ENCODE data around the gene LYRM4. TPM values are rescaled to one million over a fixed set of nuclear protein-coding genes. Genes with fewer than 3 reads are reported as not detected.

Gene LYRM4
- total and polyA plus RNA-seq, 9 of the 15 experiments (the other 6 are each of a cell fraction or from before 2014, with no cell fraction given): 24.2 to 69.4 (median 41.8) TPM

DNA sequence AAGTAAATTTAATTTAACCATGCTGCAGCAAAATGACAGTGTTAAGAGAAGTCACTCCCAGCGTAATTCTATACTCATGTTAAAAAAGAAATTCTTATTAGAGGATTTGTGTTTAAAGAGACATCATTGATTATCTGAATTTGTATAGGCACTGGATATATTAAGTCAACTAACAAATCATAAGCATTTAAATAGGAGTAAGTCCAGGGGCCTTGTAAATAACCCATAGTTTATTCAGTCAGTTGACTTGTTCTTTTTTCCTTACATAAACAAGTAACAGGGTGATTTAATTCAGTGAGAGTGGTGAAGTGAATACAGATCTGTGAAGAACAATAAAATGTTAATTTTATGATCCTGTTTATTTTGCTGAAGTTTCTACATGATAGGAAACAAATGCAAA, 22.4 kb downstream of the LYRM4 start:
- Histone ChIP-seq H3K9me1 (ENCODE audit: control insufficient read depth, insufficient read depth, low read length) (no peaks in the 10 kb centered on the region), H3K4me2 (ENCODE audit: insufficient read depth, low read length) (no peak overlapping the region), H4K20me1 (replicated peaks; ENCODE audit: control insufficient read depth, insufficient read depth, low read length) (no peaks in the 10 kb centered on the region), H3K79me2 (ENCODE audit: control insufficient read depth, insufficient read depth, low read length) (no peaks in the 10 kb centered on the region), H3K27me3 (ENCODE audit: control insufficient read depth in 2 of 2, insufficient read depth in 2 of 2, low read length in 2 of 2) (no peaks in the 10 kb centered on the region), H3K9ac (ENCODE audit: insufficient read depth in 1 of 2, low read depth in 2 of 2, low read length in 2 of 2) (no peak overlapping the region), H3K4me3 (no peak overlapping the region), H2AFZ (ENCODE audit: low read depth, low read length) (no peak overlapping the region), H3K4me1 (replicated peaks in 1 of 2; ENCODE audit: control insufficient read depth in 2 of 2, insufficient read depth in 2 of 2, low read length in 2 of 2) (no peaks in the 10 kb centered on the region), H3K36me3 (ENCODE audit: control insufficient read depth, insufficient read depth, low read length) (peaks cover 37% of the 10 kb centered on the region; the same call in 2 of the 3 replicates), H3K27ac (ENCODE audit: extremely low read depth, low read depth, low read length) (no peak overlapping the region), H3K9me3 (replicated peaks; ENCODE audit: control insufficient read depth, insufficient read depth, low read depth, low read length) (no peaks in the 10 kb centered on the region)
- intact Hi-C loops (cut with micrococcal nuclease): no loop called here
- in situ Hi-C loops (cut with MboI): no loop called here
- 83% methylated on average over 1 of the region's 1 CpG for WGBS (ENCODE audit: insufficient coverage, low coverage, missing lambda C conversion rate)
- ChIA-PET CTCF (ENCODE audit: low intra/inter-chr PET ratio) (no interaction called here), POLR2A (no interaction called here)
- no peak for FAIRE-seq
- DNase-seq (ENCODE audit: extremely low read depth in 1 of 4, low spot score in 3 of 4): no peak
- no TSS peak for BruUV-seq (replicated peaks)
- TF ChIP-seq KAT8 (IDR thresholded peaks at IDR 0.05; ENCODE audit: low read depth) (no peak), NR4A1 (CRISPR knock-in tag; IDR thresholded peaks at IDR 0.05) (no peak), NR4A1 (tag; IDR thresholded peaks at IDR 0.05) (no peak), HSF4 (CRISPR knock-in tag; IDR thresholded peaks at IDR 0.05; ENCODE audit: borderline replicate concordance) (no peak), ZSCAN32 (CRISPR knock-in tag; IDR thresholded peaks at IDR 0.05) (no peak), MCM5 (IDR thresholded peaks at IDR 0.05; ENCODE audit: low read depth) (no peak), GTF2E2 (tag; IDR thresholded peaks at IDR 0.05) (no peak), ETV6 (IDR thresholded peaks at IDR 0.05; ENCODE audit: borderline replicate concordance in 1 of 2, low read depth in 2 of 2, low read length in 1 of 2) (no peak), ETV6 (CRISPR knock-in tag; IDR thresholded peaks at IDR 0.05; ENCODE audit: borderline replicate concordance) (no peak), BMI1 (IDR thresholded peaks at IDR 0.05; ENCODE audit: low read length) (no peak), HNRNPUL1 (IDR thresholded peaks at IDR 0.05; ENCODE audit: low read length) (no peak), EP300 (IDR thresholded peaks at IDR 0.05; ENCODE audit: low read length) (no peak), FOXA3 (CRISPR knock-in tag; conservative IDR thresholded peaks at IDR 0.05 in 1 of 2, IDR thresholded peaks at IDR 0.05 in 1 of 2) (no peak)
- TF ChIP-seq, protein P1, sequence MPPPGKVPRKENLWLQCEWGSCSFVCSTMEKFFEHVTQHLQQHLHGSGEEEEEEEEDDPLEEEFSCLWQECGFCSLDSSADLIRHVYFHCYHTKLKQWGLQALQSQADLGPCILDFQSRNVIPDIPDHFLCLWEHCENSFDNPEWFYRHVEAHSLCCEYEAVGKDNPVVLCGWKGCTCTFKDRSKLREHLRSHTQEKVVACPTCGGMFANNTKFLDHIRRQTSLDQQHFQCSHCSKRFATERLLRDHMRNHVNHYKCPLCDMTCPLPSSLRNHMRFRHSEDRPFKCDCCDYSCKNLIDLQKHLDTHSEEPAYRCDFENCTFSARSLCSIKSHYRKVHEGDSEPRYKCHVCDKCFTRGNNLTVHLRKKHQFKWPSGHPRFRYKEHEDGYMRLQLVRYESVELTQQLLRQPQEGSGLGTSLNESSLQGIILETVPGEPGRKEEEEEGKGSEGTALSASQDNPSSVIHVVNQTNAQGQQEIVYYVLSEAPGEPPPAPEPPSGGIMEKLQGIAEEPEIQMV (tag; conservative IDR thresholded peaks at IDR 0.05; ENCODE audit: low read depth): no peak
- TF ChIP-seq, protein P2, sequence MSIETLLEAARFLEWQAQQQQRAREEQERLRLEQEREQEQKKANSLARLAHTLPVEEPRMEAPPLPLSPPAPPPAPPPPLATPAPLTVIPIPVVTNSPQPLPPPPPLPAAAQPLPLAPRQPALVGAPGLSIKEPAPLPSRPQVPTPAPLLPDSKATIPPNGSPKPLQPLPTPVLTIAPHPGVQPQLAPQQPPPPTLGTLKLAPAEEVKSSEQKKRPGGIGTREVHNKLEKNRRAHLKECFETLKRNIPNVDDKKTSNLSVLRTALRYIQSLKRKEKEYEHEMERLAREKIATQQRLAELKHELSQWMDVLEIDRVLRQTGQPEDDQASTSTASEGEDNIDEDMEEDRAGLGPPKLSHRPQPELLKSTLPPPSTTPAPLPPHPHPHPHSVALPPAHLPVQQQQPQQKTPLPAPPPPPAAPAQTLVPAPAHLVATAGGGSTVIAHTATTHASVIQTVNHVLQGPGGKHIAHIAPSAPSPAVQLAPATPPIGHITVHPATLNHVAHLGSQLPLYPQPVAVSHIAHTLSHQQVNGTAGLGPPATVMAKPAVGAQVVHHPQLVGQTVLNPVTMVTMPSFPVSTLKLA (conservative IDR thresholded peaks at IDR 0.05): no peak
- TF ChIP-seq, protein P3, sequence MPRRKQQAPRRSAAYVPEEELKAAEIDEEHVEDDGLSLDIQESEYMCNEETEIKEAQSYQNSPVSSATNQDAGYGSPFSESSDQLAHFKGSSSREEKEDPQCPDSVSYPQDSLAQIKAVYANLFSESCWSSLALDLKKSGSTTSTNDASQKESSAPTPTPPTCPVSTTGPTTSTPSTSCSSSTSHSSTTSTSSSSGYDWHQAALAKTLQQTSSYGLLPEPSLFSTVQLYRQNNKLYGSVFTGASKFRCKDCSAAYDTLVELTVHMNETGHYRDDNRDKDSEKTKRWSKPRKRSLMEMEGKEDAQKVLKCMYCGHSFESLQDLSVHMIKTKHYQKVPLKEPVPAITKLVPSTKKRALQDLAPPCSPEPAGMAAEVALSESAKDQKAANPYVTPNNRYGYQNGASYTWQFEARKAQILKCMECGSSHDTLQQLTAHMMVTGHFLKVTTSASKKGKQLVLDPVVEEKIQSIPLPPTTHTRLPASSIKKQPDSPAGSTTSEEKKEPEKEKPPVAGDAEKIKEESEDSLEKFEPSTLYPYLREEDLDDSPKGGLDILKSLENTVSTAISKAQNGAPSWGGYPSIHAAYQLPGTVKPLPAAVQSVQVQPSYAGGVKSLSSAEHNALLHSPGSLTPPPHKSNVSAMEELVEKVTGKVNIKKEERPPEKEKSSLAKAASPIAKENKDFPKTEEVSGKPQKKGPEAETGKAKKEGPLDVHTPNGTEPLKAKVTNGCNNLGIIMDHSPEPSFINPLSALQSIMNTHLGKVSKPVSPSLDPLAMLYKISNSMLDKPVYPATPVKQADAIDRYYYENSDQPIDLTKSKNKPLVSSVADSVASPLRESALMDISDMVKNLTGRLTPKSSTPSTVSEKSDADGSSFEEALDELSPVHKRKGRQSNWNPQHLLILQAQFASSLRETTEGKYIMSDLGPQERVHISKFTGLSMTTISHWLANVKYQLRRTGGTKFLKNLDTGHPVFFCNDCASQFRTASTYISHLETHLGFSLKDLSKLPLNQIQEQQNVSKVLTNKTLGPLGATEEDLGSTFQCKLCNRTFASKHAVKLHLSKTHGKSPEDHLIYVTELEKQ (CRISPR knock-in tag; IDR thresholded peaks at IDR 0.05): no peak
- no peak for ATAC-seq

Data from K562 (cell line).